Cardiac muscle cell (in vitro differentiated cells and primary cell): ENCODE measurements around the gene FOXP4. TPM values are rescaled to one million over a fixed set of nuclear protein-coding genes. Genes with fewer than 3 reads are reported as not detected.

ENCODE experiments used
- DNase-seq, 2 donors: peaks; one replicate each; pipeline versions ENCODE4 v3.0.0 to v3.0.0-alpha.2; 2010 to 2017; ENCODE audit warnings: low read depth in 1 of 2, low spot score in 1 of 2
- H3K27ac ChIP-seq: fragments of 200-600 bp; sonication (generic); 2 replicates; pipeline ENCODE4 v1.5.1; 2016
- H3K27me3 ChIP-seq: fragments of 200-600 bp; sonication (generic); 2 replicates; pipeline ENCODE4 v1.6.0; 2016; ENCODE audit warnings: control low read depth
- H3K36me3 ChIP-seq: fragments of 200-600 bp; sonication (generic); 2 replicates; pipeline ENCODE4 v1.5.1; 2016; ENCODE audit warnings: control low read depth
- H3K4me1 ChIP-seq: fragments of 200-600 bp; sonication (generic); 2 replicates; pipeline ENCODE4 v1.8.1; 2017; ENCODE audit warnings: low read depth, mild to moderate bottlenecking, mixed run types
- H3K4me3 ChIP-seq: fragments of 200-600 bp; sonication (generic); 2 replicates; pipeline ENCODE4 v1.5.1; 2016; ENCODE audit warnings: mild to moderate bottlenecking
- H3K9me3 ChIP-seq: fragments of 200-600 bp; sonication (generic); 2 replicates; pipeline ENCODE4 v1.5.1; 2017; ENCODE audit warnings: low read depth, mild to moderate bottlenecking, control low read depth
- polyA plus RNA-seq: library from polyadenylated mRNA; unstranded; fragments of >200 nt; fragmentation: Nextera tagmentation; extraction: Ambion mirVana; gene quantifications from 2 replicates; pipeline ENCODE4 v1.2.1, GENCODE V29; 2016
- total RNA-seq: library from RNA; depleted of rRNA; stranded (reverse); fragments of >200 nt; gene quantifications from 2 replicates; pipeline ENCODE4 v1.2.3, GENCODE V29; 2016
- TF ChIP-seq, protein P1 (sequence below): IDR thresholded peaks from 2 replicates; pipeline ENCODE4 v1.5.1; 2012; ENCODE audit warnings: low read depth, mild to moderate bottlenecking, low read length

The FOXP4 gene
- total and polyA plus RNA-seq, 2 experiments from 2014 or later, result 29.0 to 42.5 TPM

DNA sequence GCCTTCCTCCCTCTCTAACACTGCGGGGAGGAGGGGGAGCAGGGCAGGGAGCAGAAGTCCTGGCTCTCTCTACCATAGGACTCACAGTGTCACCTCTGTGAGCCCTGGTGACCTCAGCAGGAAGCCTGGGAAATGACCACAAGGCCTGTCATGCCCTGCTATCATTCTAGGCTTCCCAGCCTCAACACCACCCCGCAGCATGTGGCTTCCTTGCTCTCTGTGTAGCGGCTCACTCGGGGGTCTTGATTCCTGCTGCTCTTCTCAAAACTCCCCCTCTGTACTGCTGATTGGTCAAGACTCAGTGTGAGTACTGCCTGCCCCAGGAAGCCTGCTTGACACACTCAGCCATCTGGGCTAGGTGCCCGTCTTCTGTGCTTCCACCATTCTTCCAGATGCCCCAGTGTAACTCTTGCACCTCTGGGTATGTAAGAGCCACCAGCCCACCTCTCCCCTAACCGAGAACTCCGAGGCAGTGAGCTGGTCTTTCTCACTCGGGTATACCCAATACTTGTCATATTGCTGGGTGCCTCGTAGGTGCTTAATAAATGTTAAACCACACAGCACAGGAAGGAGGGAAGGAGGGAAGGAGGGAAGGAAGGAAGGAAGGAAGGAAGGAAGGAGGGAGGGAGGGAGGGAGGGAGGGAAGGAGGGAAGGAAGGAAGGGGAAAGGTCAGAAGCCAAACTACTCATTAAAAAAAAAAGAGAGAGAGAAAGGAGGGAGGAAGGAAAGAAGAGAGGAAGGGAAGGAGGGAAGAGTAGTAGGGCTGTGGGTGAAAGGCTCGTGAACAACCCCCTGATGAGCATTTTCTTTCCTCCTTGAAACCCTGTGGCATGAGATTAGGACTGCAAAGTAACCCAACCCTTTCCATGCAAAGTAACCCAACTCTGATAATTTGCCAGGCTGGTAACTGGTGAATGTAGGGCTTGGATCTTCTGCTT, 97.0 kb downstream of the FOXP4 start:
- Histone ChIP-seq H3K9me3 (no peaks in the 10 kb centered on the region), H3K4me3 (no peak overlapping the region), H3K36me3 (peaks cover 9% of the 10 kb centered on the region), H3K27me3 (no peaks in the 10 kb centered on the region), H3K4me1 (peaks cover 28% of the 10 kb centered on the region), H3K27ac (no peak overlapping the region)
- DNase-seq, result no peak
- TF ChIP-seq, protein P1, sequence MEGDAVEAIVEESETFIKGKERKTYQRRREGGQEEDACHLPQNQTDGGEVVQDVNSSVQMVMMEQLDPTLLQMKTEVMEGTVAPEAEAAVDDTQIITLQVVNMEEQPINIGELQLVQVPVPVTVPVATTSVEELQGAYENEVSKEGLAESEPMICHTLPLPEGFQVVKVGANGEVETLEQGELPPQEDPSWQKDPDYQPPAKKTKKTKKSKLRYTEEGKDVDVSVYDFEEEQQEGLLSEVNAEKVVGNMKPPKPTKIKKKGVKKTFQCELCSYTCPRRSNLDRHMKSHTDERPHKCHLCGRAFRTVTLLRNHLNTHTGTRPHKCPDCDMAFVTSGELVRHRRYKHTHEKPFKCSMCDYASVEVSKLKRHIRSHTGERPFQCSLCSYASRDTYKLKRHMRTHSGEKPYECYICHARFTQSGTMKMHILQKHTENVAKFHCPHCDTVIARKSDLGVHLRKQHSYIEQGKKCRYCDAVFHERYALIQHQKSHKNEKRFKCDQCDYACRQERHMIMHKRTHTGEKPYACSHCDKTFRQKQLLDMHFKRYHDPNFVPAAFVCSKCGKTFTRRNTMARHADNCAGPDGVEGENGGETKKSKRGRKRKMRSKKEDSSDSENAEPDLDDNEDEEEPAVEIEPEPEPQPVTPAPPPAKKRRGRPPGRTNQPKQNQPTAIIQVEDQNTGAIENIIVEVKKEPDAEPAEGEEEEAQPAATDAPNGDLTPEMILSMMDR, result no peak

DNA sequence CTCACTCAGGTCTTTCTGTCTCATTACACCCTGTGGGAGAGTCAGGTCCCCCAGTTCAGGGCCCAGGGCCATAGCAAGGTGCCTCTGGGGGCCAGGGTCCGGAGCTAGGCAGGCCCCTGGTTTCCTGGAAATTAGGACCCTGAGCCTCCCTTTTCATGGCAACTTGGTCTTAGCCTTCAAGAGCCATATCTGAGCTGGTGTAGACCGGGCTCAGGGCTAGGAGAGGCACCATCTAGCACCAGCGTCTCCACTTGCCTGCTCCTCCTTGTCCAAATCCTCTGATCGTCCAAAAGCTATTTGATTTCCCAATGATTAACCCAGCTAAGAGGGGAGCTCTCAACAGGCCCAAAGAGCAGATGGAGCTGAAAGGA, 97.7 kb downstream of the FOXP4 start:
- H3K27me3 ChIP-seq, result no peaks in the 10 kb centered on the region
- no peaks in the 10 kb centered on the region for H3K9me3 ChIP-seq
- H3K36me3 ChIP-seq, result peaks cover 13% of the 10 kb centered on the region
- TF ChIP-seq, protein P1, result no peak
- no peak overlapping the region for H3K27ac ChIP-seq
- no peak overlapping the region for H3K4me3 ChIP-seq
- no peak for DNase-seq
- peaks cover 28% of the 10 kb centered on the region for H3K4me1 ChIP-seq

DNA sequence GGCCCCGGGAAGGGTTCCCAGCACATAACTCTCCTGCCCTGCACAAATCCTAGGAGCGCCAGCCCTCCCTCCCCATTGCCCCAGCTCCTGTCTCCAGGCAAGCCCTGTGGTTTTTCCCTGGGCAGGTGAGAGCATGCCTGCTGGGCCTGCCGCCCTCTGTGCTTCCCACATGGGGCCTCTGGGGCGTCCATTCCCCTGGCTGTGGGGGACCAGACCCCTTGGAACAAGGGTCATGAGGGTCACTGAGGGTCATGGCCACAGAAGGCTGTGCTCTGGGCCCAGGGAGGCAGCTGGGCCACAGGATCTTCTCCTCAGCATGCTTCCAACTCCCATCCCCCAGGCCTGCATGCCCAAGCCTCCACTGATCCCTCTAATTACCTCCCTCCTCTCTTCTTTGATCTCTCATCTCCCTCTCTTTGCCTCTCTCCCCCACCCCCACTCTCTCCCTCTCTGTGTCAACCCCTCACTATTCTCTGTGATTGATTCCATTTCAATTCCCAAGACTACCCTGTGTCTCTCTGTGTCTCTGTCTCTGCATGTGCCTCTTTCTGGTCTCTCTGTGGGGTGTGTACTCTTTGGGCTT, 98.2 kb downstream of the FOXP4 start:
- H3K4me1 ChIP-seq, result peaks cover 26% of the 10 kb centered on the region
- DNase-seq, result no peak
- no peaks in the 10 kb centered on the region for H3K9me3 ChIP-seq
- H3K36me3 ChIP-seq, result peaks cover 18% of the 10 kb centered on the region
- no peaks in the 10 kb centered on the region for H3K27me3 ChIP-seq
- no peak overlapping the region for H3K27ac ChIP-seq
- TF ChIP-seq, protein P1, result no peak
- H3K4me3 ChIP-seq, result no peak overlapping the region

DNA sequence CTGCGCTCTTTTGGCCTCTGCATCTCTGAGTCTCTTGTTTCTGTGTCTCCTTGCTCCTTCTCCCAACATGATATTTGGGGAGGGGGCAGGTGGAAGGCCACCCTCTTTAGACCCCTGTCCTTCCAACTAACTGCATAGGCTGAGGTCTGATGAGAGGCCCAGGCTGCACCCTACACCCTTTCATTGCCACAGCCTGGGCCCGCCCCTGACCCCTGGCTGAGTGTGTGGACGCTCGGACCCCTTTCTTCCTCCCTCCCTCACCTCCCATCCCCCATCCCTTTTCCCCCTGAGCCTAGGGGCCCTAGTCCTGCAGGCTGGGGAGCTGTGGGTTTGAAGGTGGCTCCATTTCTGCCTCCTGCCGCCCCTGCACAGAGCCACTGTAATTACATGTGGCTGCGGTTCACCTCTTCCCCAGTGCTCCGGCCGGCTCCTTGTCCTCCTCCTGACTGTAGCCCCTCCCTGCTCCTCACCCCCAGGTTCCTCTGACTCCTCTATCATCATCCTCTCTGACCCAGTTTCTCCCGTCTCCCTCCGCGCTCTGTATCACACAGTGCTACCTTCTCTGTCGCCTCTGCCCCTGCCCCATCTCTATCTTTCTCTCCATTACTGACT, 98.9 kb downstream of the FOXP4 start:
- Histone ChIP-seq H3K4me3 (no peak overlapping the region), H3K27me3 (no peaks in the 10 kb centered on the region), H3K9me3 (no peaks in the 10 kb centered on the region), H3K27ac (no peak overlapping the region), H3K36me3 (peaks cover 18% of the 10 kb centered on the region), H3K4me1 (peaks cover 19% of the 10 kb centered on the region)
- TF ChIP-seq, protein P1, result no peak
- DNase-seq, result no peak

DNA sequence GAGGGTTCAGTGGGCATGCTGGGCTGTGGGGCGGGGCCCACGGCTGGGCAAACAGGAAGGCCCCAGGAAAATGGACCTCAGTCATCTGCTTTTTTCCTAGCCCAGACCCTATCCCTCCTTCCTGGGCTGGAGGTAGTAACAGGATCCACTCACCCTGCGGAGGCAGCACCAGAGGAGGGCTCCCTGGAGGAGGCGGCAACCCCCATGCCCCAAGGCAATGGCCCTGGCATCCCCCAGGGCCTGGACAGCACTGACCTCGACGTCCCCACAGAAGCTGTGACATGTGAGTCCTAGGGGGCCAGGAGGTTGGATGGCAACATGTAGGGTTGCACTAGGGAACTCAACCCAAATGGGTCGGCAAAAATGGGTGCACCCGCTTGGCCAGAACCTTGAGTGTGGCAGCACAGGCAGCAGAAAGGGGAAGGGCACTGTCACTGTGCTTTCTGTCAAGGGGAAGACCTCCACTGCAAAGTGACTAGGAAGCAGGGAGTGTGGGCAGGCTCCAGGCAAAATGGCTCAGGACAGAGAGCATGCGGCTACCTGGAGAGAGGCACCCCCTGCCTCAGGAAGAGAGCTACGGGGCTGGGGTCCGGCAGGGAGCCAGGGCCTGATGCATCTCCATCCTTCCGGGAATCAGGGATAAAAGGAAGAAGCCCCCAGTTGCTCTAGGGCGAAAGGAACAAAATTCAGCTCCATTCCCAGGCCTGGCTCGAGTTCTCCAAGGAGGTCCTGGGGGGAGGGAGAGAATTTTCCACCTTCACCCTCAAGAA, 100.0 kb downstream of the FOXP4 start:
- H3K27ac ChIP-seq, result no peak overlapping the region
- peaks cover 18% of the 10 kb centered on the region for H3K36me3 ChIP-seq
- H3K4me1 ChIP-seq, result peaks cover 17% of the 10 kb centered on the region
- H3K4me3 ChIP-seq, result no peak overlapping the region
- H3K27me3 ChIP-seq, result no peaks in the 10 kb centered on the region
- DNase-seq, result no peak
- H3K9me3 ChIP-seq, result no peaks in the 10 kb centered on the region
- TF ChIP-seq, protein P1, result no peak
